ENCODE data around the gene ARHGAP24. TPM values are rescaled to one million over a fixed set of nuclear protein-coding genes. Genes with fewer than 3 reads are reported as not detected.

Gene ARHGAP24
- total and polyA plus RNA-seq, 10 of the 15 experiments (the other 5 are each of a cell fraction or from before 2014, with no cell fraction given): 0.10 to 4.2 (median 0.52) TPM

- FAIRE-seq (no peak), ATAC-seq (no peak), DNase-seq (ENCODE audit: low read depth, low spot score) (no peak)
- Histone ChIP-seq H4K20me1 (ENCODE audit: control insufficient read depth, insufficient read depth) (no peaks in the 10 kb centered on the region), H3K27me3 (replicated peaks in 1 of 2; ENCODE audit: control insufficient read depth in 2 of 2, insufficient read depth in 2 of 2, low read length in 1 of 2) (no peaks in the 10 kb centered on the region), H3K9ac (ENCODE audit: control insufficient read depth, insufficient read depth, low read length) (no peak overlapping the region), H3K4me3 (no peak overlapping the region), H3K36me3 (ENCODE audit: control insufficient read depth in 2 of 2, insufficient read depth in 2 of 2, low read length in 1 of 2) (no peaks in the 10 kb centered on the region), H2AFZ (ENCODE audit: control insufficient read depth, low read depth, low read length) (no peak overlapping the region), H3K79me2 (ENCODE audit: control insufficient read depth, insufficient read depth, low read length) (no peaks in the 10 kb centered on the region), H3K4me2 (ENCODE audit: control insufficient read depth, insufficient read depth) (no peak overlapping the region), H3K4me1 (ENCODE audit: control insufficient read depth, insufficient read depth, low read length) (no peaks in the 10 kb centered on the region), H3K27ac (ENCODE audit: control insufficient read depth, insufficient read depth) (no peak overlapping the region), H3K9me3 (replicated peaks; ENCODE audit: control insufficient read depth, insufficient read depth, low read length) (no peaks in the 10 kb centered on the region; the same call in 2 of the 3 replicates)
- intact Hi-C loops (cut with micrococcal nuclease; ENCODE audit: unreplicated experiment): no loop called here
- POLR2A ChIA-PET: no interaction called here
- in situ Hi-C loops (cut with MboI): no loop called here
- no peak for TF ChIP-seq POLR2AphosphoS2 (IDR thresholded peaks at IDR 0.05; ENCODE audit: low read depth, low read length)
- TF ChIP-seq E4F1 (IDR thresholded peaks at IDR 0.05; ENCODE audit: borderline replicate concordance, partially characterized antibody): no peak
- TF ChIP-seq MXI1 (IDR thresholded peaks at IDR 0.05; ENCODE audit: low read depth, low read length): no peak
- TF ChIP-seq BMI1 (IDR thresholded peaks at IDR 0.05; ENCODE audit: borderline replicate concordance): no peak
- TF ChIP-seq SMARCA5 (IDR thresholded peaks at IDR 0.05): no peak
- no peak for TF ChIP-seq JUND (IDR thresholded peaks at IDR 0.05; ENCODE audit: low read depth, low read length)
- no peak for TF ChIP-seq RELB (IDR thresholded peaks at IDR 0.05; ENCODE audit: low read depth)
- TF ChIP-seq WRNIP1 (IDR thresholded peaks at IDR 0.05; ENCODE audit: borderline replicate concordance, low read depth, low read length): no peak
- TF ChIP-seq FOXK2 (IDR thresholded peaks at IDR 0.05): no peak
- TF ChIP-seq TCF3 (IDR thresholded peaks at IDR 0.05; ENCODE audit: borderline replicate concordance, insufficient read depth, low read depth, low read length): no peak
- TF ChIP-seq ZNF217 (IDR thresholded peaks at IDR 0.05): no peak
- no peak for TF ChIP-seq NFYA (IDR thresholded peaks at IDR 0.05; ENCODE audit: borderline replicate concordance, low read depth, low read length)
- no peak for TF ChIP-seq DPF2 (IDR thresholded peaks at IDR 0.05)
- TF ChIP-seq SP1 (IDR thresholded peaks at IDR 0.05; ENCODE audit: low read depth, low read length): no peak
- TF ChIP-seq SIX5 (IDR thresholded peaks at IDR 0.05; ENCODE audit: low read depth, low read length, severe bottlenecking): no peak
- TF ChIP-seq E2F4 (IDR thresholded peaks at IDR 0.05; ENCODE audit: low read depth, low read length): no peak
- TF ChIP-seq BHLHE40 (IDR thresholded peaks at IDR 0.05; ENCODE audit: borderline replicate concordance in 1 of 2, low read depth in 2 of 2, low read length in 1 of 2): no peak
- 0% methylated on average over 2 of the region's 2 CpGs for WGBS (ENCODE audit: insufficient coverage, insufficient replicate concordance, low lambda C conversion rate, missing lambda C conversion rate)
- RAD21 ChIA-PET (ENCODE audit: unreplicated experiment): interaction anchor here (1.0 kb wide), 1 partner anchor 235 kb away, joined by 3 read pairs; no protein-coding TSS in a partner anchor
- CTCF ChIA-PET: interaction anchor here (1.3 kb wide), 1 partner anchor 13 kb away, joined by 5 read pairs; no protein-coding TSS in a partner anchor
- SMC1A ChIA-PET (ENCODE audit: uncharacterized antibody, unreplicated experiment): interaction anchor here (0.8 to 1.1 kb wide), 2 partner anchors 8 to 234 kb away, joined by 3 read pairs; no protein-coding TSS in a partner anchor
- no TSS peak for BruUV-seq (replicated peaks)
Observed at GRCh38 chr4:85512446-85513205, 37.7 kb downstream of the ARHGAP24 start.
